HEK293T (cell line): ENCODE measurements around the gene TMC6.

ENCODE experiments used
- CTCF ChIA-PET: fragments of 350-600 bp; formaldehyde crosslinking; extraction: SDS; loops from one replicate; lab custom pipeline; 2021; ENCODE audit warnings: antibody characterized with exemption, inconsistent platforms; lab: Yijun Ruan, JAX
- POLR2A ChIA-PET: fragments of 350-600 bp; formaldehyde crosslinking; extraction: SDS; loops from one replicate; lab custom pipeline; 2020; ENCODE audit warnings: antibody characterized with exemption, inconsistent platforms; lab: Yijun Ruan, JAX
- DNase-seq: peaks from one replicate; pipeline ENCODE4 v3.0.0; 2012; ENCODE audit warnings: mixed read lengths; ENCODE audit errors: extremely low spot score
- ARNT ChIP-seq: fragments of 450-650 bp; IDR thresholded peaks from 2 replicates; pipeline ENCODE4 v1.6.1; 2017; ENCODE audit warnings: mild to moderate bottlenecking
- BHLHE40 ChIP-seq: fragments of 450-650 bp; IDR thresholded peaks from 2 replicates; pipeline ENCODE4 v1.6.1; 2016; ENCODE audit warnings: mild to moderate bottlenecking, moderate library complexity, borderline replicate concordance
- CTBP1 ChIP-seq: fragments of 450-650 bp; IDR thresholded peaks from 2 replicates; pipeline ENCODE4 v1.6.1; 2016; ENCODE audit warnings: borderline replicate concordance
- ELF4 ChIP-seq: fragments of 450-650 bp; IDR thresholded peaks from 2 replicates; pipeline ENCODE4 v1.6.1; 2017; ENCODE audit warnings: antibody characterized with exemption
- FOXA1 ChIP-seq: fragments of 450-650 bp; IDR thresholded peaks from 2 replicates; pipeline ENCODE4 v1.6.1; 2016; ENCODE audit warnings: mild to moderate bottlenecking
- FOXK2 ChIP-seq: fragments of 450-650 bp; IDR thresholded peaks from 2 replicates; pipeline ENCODE4 v1.6.1; 2016; ENCODE audit warnings: mild to moderate bottlenecking
- FOXM1 ChIP-seq: fragments of 450-650 bp; IDR thresholded peaks from 2 replicates; pipeline ENCODE4 v1.6.1; 2017; ENCODE audit warnings: mild to moderate bottlenecking, borderline replicate concordance
- HDGF ChIP-seq: fragments of 450-650 bp; IDR thresholded peaks from 2 replicates; pipeline ENCODE4 v1.6.1; 2017; ENCODE audit warnings: antibody characterized with exemption, borderline replicate concordance
- L3MBTL2 ChIP-seq: fragments of 450-650 bp; conservative IDR thresholded peaks from 2 replicates; pipeline ENCODE4 v1.6.1; 2016; ENCODE audit warnings: mild to moderate bottlenecking
- LEF1 ChIP-seq: fragments of 450-650 bp; IDR thresholded peaks from 2 replicates; pipeline ENCODE4 v1.6.1; 2017; ENCODE audit warnings: mild to moderate bottlenecking, borderline replicate concordance
- NFRKB ChIP-seq: fragments of 450-650 bp; IDR thresholded peaks from 2 replicates; pipeline ENCODE4 v1.6.1; 2016; ENCODE audit warnings: mild to moderate bottlenecking, moderate library complexity
- PKNOX1 ChIP-seq: fragments of 450-650 bp; IDR thresholded peaks from 2 replicates; pipeline ENCODE4 v1.6.1; 2016
- SP1 ChIP-seq: fragments of 450-650 bp; IDR thresholded peaks from 2 replicates; pipeline ENCODE4 v1.6.1; 2017
- SUZ12 ChIP-seq: fragments of 450-650 bp; IDR thresholded peaks from 2 replicates; pipeline ENCODE4 v1.6.1; 2016; ENCODE audit warnings: mild to moderate bottlenecking
- TARDBP ChIP-seq: fragments of 450-650 bp; IDR thresholded peaks from 2 replicates; pipeline ENCODE4 v1.6.1; 2016
- ZNF384 ChIP-seq: fragments of 450-650 bp; IDR thresholded peaks from 2 replicates; pipeline ENCODE4 v1.6.1; 2016

TMC6 gene

GRCh38 chr17:78147315-78147998, 18.9 kb upstream of the TMC6 start:
- TF ChIP-seq NFRKB (no peak), L3MBTL2 (no peak), ARNT (no peak), FOXK2 (no peak), SUZ12 (no peak), ZNF384 (no peak), BHLHE40 (no peak), FOXM1 (no peak), HDGF (no peak), CTBP1 (no peak), SP1 (no peak), ELF4 (no peak), FOXA1 (no peak), LEF1 (no peak), PKNOX1 (no peak), TARDBP (no peak)
- CTCF ChIA-PET: no interaction called here
- POLR2A ChIA-PET: interaction anchor here (0.7 kb wide), 1 partner anchor 11 kb away, joined by 4 read pairs; no protein-coding TSS in a partner anchor
- DNase-seq: no peak

GRCh38 chr17:78146881-78147280, 18.3 kb upstream of the TMC6 start:
- ChIA-PET CTCF (no interaction called here), POLR2A (no interaction called here)

GRCh38 chr17:78146471-78146869, 17.9 kb upstream of the TMC6 start:
- CTCF ChIA-PET: no interaction called here
- DNase-seq: no peak
- TF ChIP-seq SUZ12: no peak
- no peak for TF ChIP-seq SP1
- TF ChIP-seq L3MBTL2: no peak
- TF ChIP-seq NFRKB: no peak
- no peak for TF ChIP-seq FOXM1
- TF ChIP-seq BHLHE40: no peak
- no peak for TF ChIP-seq HDGF
- TF ChIP-seq TARDBP: no peak
- TF ChIP-seq LEF1: no peak
- TF ChIP-seq PKNOX1: no peak
- TF ChIP-seq FOXK2: no peak
- TF ChIP-seq ZNF384: no peak
- no peak for TF ChIP-seq FOXA1
- no peak for TF ChIP-seq CTBP1
- no peak for TF ChIP-seq ELF4
- TF ChIP-seq ARNT: no peak
- POLR2A ChIA-PET: no interaction called here

More at GRCh38 chr17:78146881-78147280, 18.3 kb upstream of the TMC6 start:
- TF ChIP-seq PKNOX1 (no peak), ZNF384 (no peak), LEF1 (no peak), FOXK2 (no peak), NFRKB (no peak), SUZ12 (no peak), BHLHE40 (no peak), ELF4 (no peak), HDGF (no peak), FOXM1 (no peak), TARDBP (no peak), L3MBTL2 (no peak), CTBP1 (no peak), ARNT (no peak), SP1 (no peak)
- DNase-seq: no peak

- CTCF ChIA-PET: interaction anchor here (2.0 kb wide), 1 partner anchor 10 kb away, joined by 6 read pairs; no protein-coding TSS in a partner anchor
- POLR2A ChIA-PET: interaction anchor here (1.3 to 2.2 kb wide), 3 partner anchors 10 to 42 kb away, joined by 6 to 8 read pairs (median 7); partner anchors contain the start of genes AFMID and TK1
- DNase-seq: no peak
These were observed 16.4 kb upstream of the TMC6 start for GRCh38 chr17:78144736-78145641.

GRCh38 chr17:78144147-78144719, 15.7 kb upstream of the TMC6 start:
- ChIA-PET POLR2A (interaction anchor here (1.8 to 2.2 kb wide), 2 partner anchors 9 to 42 kb away, joined by 6 to 8 read pairs; partner anchors contain the start of genes AFMID and TK1), CTCF (interaction anchor here (2.0 kb wide), 1 partner anchor 9 kb away, joined by 6 read pairs; no protein-coding TSS in a partner anchor)
- no peak for DNase-seq
- TF ChIP-seq HDGF (no peak), ZNF384 (no peak), L3MBTL2 (no peak), FOXK2 (no peak), FOXA1 (no peak), NFRKB (no peak)

More at GRCh38 chr17:78144736-78145641, 16.4 kb upstream of the TMC6 start:
- no peak for TF ChIP-seq ZNF384
- TF ChIP-seq FOXM1: no peak
- no peak for TF ChIP-seq HDGF
- TF ChIP-seq SUZ12: no peak
